Tibial nerve (tissue), 3 donors: Measurements from ENCODE around the gene TEX35.

Experiments
- POLR2A ChIP-seq, 2 donors: fragments of 450-650 bp; IDR thresholded peaks; one replicate each; pipeline ENCODE4 v1.6.1; 2017; ENCODE audit warnings: antibody characterized with exemption in 2 of 2, mild to moderate bottlenecking in 2 of 2, moderate library complexity in 2 of 2
- TF ChIP-seq, protein P1 (sequence below), 5 experiments: fragments of 200-600 bp in 3 of 5; fragments of 450-650 bp in 2 of 5; sonication (generic) in 3 of 5; IDR thresholded peaks; one replicate each; pipeline ENCODE4 v1.5.1; 2016 to 2019; ENCODE audit warnings: antibody characterized with exemption in 5 of 5, mild to moderate bottlenecking in 3 of 5, moderate library complexity in 2 of 5

DNA sequence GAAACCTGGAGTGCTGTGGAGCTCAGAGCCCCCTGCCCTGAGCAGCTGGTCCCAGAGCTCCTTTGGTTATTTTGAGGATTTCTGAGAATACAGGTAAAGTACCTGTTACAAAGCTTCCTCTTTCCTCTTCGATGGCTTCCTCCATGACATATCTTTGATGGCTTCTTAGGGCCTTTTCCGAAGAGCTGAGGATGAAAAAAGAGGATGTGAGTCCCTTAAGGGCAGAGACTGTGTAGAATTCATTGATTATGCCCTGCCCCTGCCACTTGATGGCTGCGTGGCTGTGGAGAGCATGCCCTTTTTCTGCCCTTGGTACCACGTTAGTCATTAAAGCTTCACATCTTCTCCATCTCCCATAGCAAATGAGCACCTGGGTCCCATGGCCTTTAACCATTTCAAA is 14.2 kb downstream of the TEX35 start:
- TF ChIP-seq, protein P1, sequence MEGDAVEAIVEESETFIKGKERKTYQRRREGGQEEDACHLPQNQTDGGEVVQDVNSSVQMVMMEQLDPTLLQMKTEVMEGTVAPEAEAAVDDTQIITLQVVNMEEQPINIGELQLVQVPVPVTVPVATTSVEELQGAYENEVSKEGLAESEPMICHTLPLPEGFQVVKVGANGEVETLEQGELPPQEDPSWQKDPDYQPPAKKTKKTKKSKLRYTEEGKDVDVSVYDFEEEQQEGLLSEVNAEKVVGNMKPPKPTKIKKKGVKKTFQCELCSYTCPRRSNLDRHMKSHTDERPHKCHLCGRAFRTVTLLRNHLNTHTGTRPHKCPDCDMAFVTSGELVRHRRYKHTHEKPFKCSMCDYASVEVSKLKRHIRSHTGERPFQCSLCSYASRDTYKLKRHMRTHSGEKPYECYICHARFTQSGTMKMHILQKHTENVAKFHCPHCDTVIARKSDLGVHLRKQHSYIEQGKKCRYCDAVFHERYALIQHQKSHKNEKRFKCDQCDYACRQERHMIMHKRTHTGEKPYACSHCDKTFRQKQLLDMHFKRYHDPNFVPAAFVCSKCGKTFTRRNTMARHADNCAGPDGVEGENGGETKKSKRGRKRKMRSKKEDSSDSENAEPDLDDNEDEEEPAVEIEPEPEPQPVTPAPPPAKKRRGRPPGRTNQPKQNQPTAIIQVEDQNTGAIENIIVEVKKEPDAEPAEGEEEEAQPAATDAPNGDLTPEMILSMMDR (IDR thresholded peaks at IDR 0.05): no peak
- no peak for TF ChIP-seq POLR2A (IDR thresholded peaks at IDR 0.05)
